GM21367 (cell line): ENCODE data around the gene AGAP1.

Experiments used
- ATAC-seq: cut with Tn5 transposase; IDR thresholded peaks from one replicate; pipeline ENCODE4 v1.9.1; 2021; ENCODE audit not compliant: unreplicated experiment

Gene AGAP1

DNA sequence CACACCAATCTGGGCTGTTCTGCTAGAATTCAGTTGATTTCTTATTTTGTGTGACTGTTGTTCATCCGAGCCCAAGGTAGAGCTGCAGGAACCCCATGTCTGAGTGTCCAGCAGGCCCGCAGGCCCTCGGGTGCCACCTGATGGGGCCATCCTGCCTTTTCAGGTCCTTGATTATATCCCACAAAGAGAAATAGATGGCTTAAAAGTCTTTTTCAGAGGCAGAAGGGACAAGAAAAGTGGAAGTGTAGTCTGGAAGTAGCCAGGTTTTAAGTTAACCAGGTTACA, 52.2 kb downstream of the AGAP1 start:
- ATAC-seq = no peak

DNA sequence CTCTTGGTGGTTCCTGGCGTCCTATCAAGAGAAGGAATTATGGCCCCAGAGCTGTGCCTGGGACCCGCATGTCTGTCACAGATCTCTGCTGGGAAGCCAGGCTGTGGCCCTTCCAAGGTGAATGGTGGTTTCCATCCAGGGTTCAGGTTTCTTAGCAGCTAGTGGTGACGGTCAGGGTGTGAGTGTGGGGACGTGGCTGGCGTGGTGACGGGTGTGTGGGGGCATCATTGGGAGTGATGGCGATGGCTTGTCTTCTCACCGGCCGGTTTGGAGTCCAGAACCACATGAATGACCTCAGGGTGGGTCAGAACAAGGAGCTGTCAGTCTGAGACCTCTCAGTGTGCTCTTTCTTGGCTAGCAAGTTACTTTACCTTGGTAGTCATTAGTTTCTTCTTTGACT, 52.6 kb downstream of the AGAP1 start:
- ATAC-seq = no peak

DNA sequence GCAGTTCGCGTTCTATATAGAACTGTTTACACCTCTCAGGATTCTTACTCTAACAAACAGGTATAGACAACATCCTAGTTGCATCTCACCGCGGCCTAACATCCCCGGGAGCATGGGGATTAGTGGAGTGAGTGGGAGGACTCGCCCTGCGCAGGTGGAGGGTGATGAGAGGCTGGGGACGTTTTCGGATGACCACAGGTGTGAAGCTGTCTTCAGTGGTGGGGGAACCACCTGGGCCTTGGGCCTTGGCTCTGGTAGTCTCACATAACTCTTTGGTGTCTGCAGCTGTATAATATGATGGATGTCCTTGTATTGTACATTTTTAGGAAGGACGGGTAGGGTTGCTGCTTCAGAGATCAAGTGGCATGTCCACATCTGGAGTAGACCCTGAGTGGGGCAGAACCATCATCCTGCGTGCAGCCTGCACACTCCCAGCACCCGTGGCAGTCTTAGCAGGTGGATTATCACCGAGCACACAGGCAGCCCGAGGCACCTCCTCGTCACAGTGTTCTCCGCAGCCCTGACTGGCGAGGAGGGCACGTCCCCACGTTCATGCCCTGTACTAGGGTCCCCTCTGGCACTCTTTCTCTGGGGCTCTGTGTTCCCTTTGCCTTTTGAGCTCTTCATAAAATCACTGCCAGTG, 56.0 kb downstream of the AGAP1 start:
- ATAC-seq = no peak

GRCh38 chr2:235550378-235550760, 56.5 kb downstream of the AGAP1 start:
- no peak for ATAC-seq

DNA sequence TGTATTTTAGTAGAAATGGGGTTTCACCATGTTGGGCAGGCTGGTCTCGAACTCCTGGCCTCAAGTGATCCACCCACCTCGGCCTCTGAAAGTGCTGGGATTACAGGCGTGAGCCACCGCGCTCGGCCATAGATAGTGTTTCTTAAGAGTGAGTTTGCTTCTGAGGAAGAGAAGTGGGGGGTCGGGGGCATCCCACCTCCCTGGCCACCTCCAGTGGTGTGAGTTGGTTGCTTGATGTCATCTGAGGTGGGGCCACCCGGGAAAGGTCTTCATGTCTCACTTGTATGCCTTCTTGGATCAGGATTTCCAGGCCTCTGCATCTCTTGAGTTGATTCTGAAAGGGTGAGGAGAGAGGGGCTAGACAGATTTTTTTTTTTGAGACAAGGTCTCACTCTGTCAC, 57.1 kb downstream of the AGAP1 start:
- ATAC-seq = no peak

DNA sequence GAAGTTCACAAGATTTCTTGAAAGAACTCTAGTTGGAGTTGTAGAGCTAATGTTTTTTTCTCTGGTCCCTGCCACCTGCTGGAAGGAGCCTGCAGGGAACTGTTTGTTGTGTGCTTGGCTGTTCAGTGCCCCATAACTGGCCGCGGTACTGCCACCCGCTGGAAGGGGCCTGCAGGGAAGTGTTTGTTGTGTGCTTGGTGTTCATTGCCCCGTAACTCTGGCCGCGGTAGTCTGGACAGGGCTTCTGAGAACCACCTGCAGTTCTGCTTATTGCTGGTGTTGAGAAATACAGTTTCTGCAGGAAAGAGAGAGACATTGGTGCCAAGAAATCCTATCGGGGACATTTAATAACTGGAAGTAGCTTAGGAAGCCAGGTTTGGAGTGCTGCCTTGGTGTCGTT, 58.1 kb downstream of the AGAP1 start:
- ATAC-seq = no peak

DNA sequence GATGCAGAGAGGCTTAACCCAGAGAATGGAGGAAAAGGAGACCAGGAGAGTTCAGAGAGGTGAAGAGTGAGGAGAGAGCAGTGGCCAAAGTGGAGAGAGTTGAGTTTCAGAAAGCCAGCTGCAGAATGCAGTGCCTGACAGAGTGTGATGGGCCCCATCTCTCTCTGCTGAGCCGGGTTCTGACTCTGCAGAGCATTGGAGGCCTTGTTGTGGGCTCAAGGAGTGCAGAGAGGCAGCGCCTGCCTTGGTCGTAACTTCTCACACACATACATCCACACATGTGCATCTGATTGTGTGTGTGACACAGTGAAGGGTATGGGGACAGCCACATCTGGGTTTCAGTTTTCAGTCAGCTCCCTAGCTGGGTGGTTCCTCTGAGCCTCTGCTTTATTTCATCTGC, 58.8 kb downstream of the AGAP1 start:
- ATAC-seq = no peak

DNA sequence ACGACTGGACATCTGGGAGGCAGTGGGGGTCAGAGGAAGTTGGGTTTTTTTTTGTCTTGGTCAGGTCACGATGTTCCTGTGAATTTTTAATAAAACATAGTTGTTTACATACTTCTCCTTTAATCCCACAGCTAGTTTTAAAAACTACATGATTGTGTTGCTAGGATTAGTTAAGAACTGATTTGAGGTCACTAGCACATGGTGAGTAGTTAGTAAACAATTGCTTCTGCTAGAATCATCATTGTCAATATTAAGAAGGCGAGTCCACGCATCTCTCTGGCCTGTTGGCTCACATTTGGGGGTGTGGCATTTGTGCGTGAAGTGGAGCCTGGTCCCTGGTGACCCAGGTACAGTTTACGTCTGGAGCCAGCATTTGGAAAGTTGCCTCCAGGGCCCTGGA, 59.4 kb downstream of the AGAP1 start:
- ATAC-seq = no peak

DNA sequence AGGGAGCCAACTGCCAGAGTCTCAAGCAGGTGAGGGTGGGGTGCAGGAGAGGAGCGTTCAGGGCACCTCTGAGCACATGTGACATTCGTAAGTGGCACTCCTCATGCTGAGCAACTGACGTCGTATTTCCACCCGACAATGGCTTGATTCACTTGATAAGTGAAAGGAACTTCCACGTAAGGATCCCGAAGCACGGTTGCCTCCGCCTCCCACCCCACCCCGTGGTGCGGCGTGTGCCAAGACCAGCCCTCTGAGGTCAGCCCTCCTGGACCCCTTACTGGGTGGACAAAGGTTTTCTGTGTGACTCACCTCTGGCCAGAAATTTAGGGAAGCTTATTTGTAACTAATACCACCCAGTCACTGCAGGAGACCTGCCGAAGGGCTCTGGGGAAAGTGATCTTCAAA, 59.9 kb downstream of the AGAP1 start:
- ATAC-seq = no peak

DNA sequence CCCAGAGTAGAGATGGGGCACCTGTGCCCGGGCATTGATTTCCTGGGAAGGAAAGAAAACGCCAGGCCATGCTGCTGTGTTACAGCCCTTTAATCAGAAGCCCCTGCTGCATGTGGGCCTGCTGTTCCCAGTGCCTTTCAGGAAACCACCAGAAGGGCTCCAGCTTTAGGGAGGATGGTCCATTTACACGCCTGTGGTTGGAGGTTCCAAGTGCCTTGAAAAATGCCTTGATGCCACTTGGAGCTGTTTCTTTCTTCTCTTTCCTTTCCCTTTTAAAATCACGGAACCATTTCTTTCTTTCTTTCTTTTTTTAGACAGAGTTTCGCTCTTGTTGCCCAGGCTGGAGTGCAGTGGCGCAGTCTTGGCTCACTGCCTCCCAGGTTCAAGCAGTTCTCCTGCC, 60.5 kb downstream of the AGAP1 start:
- no peak for ATAC-seq

- no peak for ATAC-seq
Observed at GRCh38 chr2:235554936-235555335, 61.1 kb downstream of the AGAP1 start.

- no peak for ATAC-seq
Observed at GRCh38 chr2:235555371-235555770, 61.5 kb downstream of the AGAP1 start.

DNA sequence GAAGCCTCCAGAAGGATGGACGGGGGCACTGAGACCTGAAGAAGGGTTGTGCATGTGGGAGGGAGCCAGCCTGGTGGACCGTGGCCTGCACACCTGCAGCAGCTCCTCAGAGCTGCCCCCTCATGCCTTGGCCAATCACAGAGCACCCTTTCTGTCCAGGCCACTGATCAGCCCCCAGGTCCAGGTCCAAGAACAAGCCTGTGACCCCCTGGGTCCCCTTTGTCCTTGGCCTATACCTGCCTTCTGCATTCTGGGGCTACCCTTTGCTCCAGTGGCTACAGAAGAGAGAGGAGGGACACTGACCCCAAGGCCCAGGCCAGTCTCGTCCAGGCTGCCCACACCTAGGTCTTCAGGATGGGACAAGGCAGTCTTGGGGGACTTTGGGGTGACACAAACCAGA, 62.2 kb downstream of the AGAP1 start:
- no peak for ATAC-seq

GRCh38 chr2:235556901-235557300, 63.1 kb downstream of the AGAP1 start:
- no peak for ATAC-seq

DNA sequence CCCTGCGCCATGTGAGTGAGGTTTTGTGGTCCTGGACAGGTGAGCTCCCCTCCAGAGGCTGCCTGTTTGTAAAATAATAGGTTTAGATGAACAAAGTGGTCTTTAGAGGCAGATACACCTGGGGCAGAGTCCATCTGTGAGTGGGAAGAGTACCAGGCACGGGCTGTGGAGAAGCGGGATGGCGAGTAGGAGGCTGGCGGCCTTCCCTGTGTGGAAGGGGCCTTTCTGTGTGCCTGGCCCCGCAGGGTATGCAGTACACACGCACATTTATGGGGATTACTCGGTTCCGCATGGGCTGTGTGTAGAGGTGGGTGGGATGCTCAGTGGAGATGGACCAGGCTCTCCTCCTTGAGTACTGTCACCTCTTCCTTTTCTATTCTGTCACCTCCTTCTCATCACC, 64.1 kb downstream of the AGAP1 start:
- no peak for ATAC-seq

DNA sequence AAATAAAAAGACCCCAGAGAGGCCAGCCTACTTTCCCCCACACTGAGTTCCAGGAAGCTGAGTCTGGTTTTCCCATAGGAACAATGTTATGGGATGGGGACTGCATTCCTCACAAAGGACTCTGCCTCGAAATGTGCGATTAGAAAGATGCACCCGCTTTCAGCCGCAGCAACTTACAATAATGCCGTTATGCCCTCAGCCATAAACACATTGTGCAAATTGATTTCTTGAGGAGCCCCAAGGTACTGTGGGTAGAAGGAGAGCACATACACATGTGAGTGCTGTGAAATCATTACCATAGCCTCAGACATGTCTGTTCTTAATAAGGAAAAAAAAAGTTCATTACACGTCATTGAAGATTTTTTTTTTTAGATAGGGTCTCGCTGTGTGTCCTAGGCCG, 64.7 kb downstream of the AGAP1 start:
- no peak for ATAC-seq

DNA sequence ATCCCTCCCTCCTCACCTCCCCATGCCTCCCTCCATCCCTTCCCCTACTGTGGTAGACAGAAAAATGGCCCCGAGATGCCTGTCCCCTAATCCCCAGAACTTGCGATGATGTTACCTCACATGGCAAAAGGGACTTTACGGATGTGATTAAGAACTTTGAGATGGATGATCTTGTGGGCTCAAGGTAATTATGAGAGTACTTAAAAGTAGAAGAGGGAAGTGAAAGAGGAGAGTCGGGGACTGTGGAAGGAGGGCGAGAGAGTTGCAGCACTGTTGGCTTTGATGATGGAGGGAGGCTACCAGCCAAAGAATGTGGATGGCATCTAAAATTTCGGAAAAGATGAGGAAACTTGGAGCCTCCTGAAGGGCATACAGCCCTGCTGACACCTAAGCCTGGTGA, 66.5 kb downstream of the AGAP1 start:
- ATAC-seq = no peak

- ATAC-seq = no peak
Observed at GRCh38 chr2:235561450-235561849, 67.6 kb downstream of the AGAP1 start.

DNA sequence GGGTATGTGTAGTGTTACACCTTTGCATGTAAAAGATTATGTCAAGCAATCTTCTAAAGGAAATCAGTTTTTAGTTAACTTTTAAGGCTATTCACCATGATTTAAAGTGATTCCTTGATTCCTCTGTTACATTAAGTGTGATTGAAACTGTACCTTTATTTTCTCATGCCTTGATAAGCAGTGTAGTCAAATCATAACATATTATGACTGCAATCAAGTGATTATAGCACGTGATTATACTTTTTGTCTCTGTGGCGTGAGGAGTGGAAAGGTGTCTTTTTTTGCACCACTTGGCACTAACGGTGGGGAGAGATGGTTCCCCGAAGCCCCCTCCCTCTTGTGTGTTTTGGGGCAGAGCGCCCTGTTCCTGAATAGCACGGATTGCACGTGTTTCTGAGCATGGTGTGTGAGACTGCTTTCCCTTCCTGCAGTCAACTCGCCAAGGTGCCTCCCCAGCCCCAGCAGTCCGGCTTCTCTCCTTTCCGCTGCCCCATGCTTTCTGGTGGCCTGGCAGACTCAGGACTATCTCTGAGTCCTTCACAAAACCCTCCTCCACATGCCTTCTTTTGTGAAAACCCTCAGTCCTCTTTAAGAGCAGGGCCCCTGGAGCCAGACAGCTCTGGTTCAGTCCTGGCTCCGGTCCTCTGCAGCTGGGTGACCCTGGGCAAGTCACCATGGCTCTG, 68.4 kb downstream of the AGAP1 start:
- ATAC-seq = no peak

GRCh38 chr2:235563056-235563910, 69.4 kb downstream of the AGAP1 start:
- ATAC-seq = no peak

GRCh38 chr2:235564066-235564465, 70.2 kb downstream of the AGAP1 start:
- ATAC-seq = no peak

DNA sequence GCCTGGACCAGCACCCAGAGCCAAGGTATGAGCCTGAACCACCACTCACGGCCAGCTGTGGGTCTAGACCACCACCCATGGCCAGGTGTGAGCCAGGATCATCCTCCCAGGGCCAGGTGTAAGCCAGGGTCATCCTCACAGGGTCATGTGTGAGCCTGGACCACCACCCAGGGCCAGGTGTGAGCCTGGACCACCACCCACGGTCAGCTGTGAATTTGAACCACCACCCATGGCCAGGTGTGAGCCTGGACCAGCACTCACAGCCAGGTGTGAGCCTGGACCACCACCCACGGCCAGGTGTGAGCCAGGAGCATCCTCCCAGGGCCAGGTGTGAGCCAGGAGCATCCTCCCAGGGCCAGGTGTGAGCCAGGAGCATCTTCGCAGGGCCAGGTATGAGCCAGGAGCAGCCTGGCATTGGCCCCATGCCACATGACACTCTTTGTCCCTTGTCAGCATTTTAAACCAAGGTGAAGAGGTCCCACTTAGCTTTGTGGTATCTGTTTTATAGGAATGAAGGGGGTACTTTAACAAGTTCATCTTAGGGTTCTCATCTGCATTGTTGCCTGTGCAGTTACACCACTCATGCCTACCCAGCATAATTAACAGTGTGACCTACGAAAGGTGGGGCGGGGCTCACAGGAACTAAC, 71.2 kb downstream of the AGAP1 start:
- ATAC-seq = no peak
